HG02943 (cell line): Measurements from ENCODE around the gene CCT5.
A peak's percentile ranks its signal among the peaks of the same experiment; 100 is the strongest.
"Not testable (repeated sequence)": the region's sequence is repeated elsewhere in the genome, so short reads cannot be mapped to it uniquely, and the experiment has no call there.

Experiments used
- ATAC-seq: cut with Tn5 transposase; IDR thresholded peaks from one replicate; pipeline ENCODE4 v1.9.1; 2021; ENCODE audit warnings: mild to moderate bottlenecking, low read depth, moderate library complexity; ENCODE audit not compliant: unreplicated experiment

CCT5 gene

GRCh38 chr5:10275460-10275859 is 25.4 kb downstream of the CCT5 start:
- no peak for ATAC-seq

GRCh38 chr5:10275991-10276390 is 25.9 kb downstream of the CCT5 start:
- no peak for ATAC-seq

GRCh38 chr5:10276691-10277090 is 26.6 kb downstream of the CCT5 start:
- no peak for ATAC-seq

- no peak for ATAC-seq
Observed at GRCh38 chr5:10277773-10278630, 27.9 kb downstream of the CCT5 start.

GRCh38 chr5:10278658-10279279 is 28.7 kb downstream of the CCT5 start:
- ATAC-seq: no peak

- no peak for ATAC-seq
Observed at GRCh38 chr5:10279328-10279727, 29.2 kb downstream of the CCT5 start.

- no peak for ATAC-seq
Observed at GRCh38 chr5:10279925-10280720, 30.0 kb downstream of the CCT5 start.

- peak; percentile 92 for ATAC-seq
Observed at GRCh38 chr5:10283927-10284635, 34.0 kb downstream of the CCT5 start.

- not testable (repeated sequence) for ATAC-seq
Observed at GRCh38 chr5:10285362-10285761, 35.3 kb downstream of the CCT5 start.

GRCh38 chr5:10286162-10286861 is 36.2 kb downstream of the CCT5 start:
- ATAC-seq: no peak

- no peak for ATAC-seq
Observed at GRCh38 chr5:10286862-10287227, 36.8 kb downstream of the CCT5 start.

- peak; percentile 59 for ATAC-seq
Observed at GRCh38 chr5:10288592-10289219, 38.6 kb downstream of the CCT5 start.

- ATAC-seq: no peak
Observed at GRCh38 chr5:10289353-10289752, 39.3 kb downstream of the CCT5 start.

GRCh38 chr5:10289991-10290390 is 39.9 kb downstream of the CCT5 start:
- ATAC-seq: no peak

- ATAC-seq: no peak
Observed at GRCh38 chr5:10290438-10290837, 40.4 kb downstream of the CCT5 start.

GRCh38 chr5:10291692-10292339 is 41.7 kb downstream of the CCT5 start:
- no peak for ATAC-seq

GRCh38 chr5:10293907-10294662 is 44.0 kb downstream of the CCT5 start:
- ATAC-seq: no peak

- ATAC-seq: no peak
Observed at GRCh38 chr5:10295619-10296326, 45.7 kb downstream of the CCT5 start.
